Naive thymus-derived CD4-positive, alpha-beta T cell (primary cell): Measurements from ENCODE around the gene MGLL. TPM values are rescaled to one million over a fixed set of nuclear protein-coding genes. Genes with fewer than 3 reads are reported as not detected.
"Not testable (repeated sequence)": the region's sequence is repeated elsewhere in the genome, so short reads cannot be mapped to it uniquely, and the experiment has no call there.

ENCODE experiments used
- ATAC-seq: fragments of 150-1000 bp; cut with Tn5 transposase; 2 replicates; pipeline ENCODE4 v1.10.0; 2021; ENCODE audit warnings: mild to moderate bottlenecking, moderate library complexity
- CTCF ChIA-PET: fragments of 350-600 bp; sonication (Branson Sonifier 250); formaldehyde crosslinking; loops from one replicate; lab custom pipeline; 2021; ENCODE audit warnings: antibody characterized with exemption; lab: Charles Lee
- POLR2A ChIA-PET: fragments of 350-600 bp; sonication (Branson Sonifier 250); formaldehyde crosslinking; loops from one replicate; lab custom pipeline; 2021; ENCODE audit warnings: antibody characterized with exemption, inconsistent platforms; lab: Charles Lee
- DNase-seq, 9 donors: peaks; one replicate each; pipeline versions ENCODE4 v3.0.0 to v3.0.0-alpha.2; 2020 to 2022; ENCODE audit warnings: mixed read lengths in 1 of 9
- H3K27ac ChIP-seq: one replicate; pipeline ENCODE4 v1.7.0; 2013; ENCODE audit warnings: mild to moderate bottlenecking, low read depth, low read length, moderate library complexity
- H3K27me3 ChIP-seq, 2 donors: one replicate each; pipeline ENCODE4 v1.7.0; 2013; ENCODE audit warnings: low read length in 2 of 2, mild to moderate bottlenecking in 2 of 2, moderate library complexity in 2 of 2; ENCODE audit not compliant: control insufficient read depth in 2 of 2, insufficient read depth in 2 of 2
- H3K36me3 ChIP-seq, 3 experiments: 1 replicate in 2 of 3; 2 replicates in 1 of 3; pipeline ENCODE4 v1.7.0; 2013; ENCODE audit warnings: low read length in 3 of 3, mild to moderate bottlenecking in 3 of 3, moderate library complexity in 1 of 3; ENCODE audit not compliant: insufficient read depth in 3 of 3, control insufficient read depth in 2 of 3
- H3K4me1 ChIP-seq, 2 donors: one replicate each; pipeline ENCODE4 v1.7.0; 2013; ENCODE audit warnings: low read length in 2 of 2, mild to moderate bottlenecking in 2 of 2, moderate library complexity in 1 of 2; ENCODE audit not compliant: control insufficient read depth in 2 of 2, insufficient read depth in 2 of 2
- H3K4me3 ChIP-seq: 2 replicates; pipeline ENCODE4 v1.7.0; 2013; ENCODE audit warnings: mild to moderate bottlenecking, low read length
- H3K9me3 ChIP-seq, 3 experiments: 1 replicate in 2 of 3; 2 replicates in 1 of 3; pipeline ENCODE4 v1.7.0; 2013; ENCODE audit warnings: low read length in 3 of 3; ENCODE audit not compliant: control insufficient read depth in 2 of 3
- H3K27ac Mint-ChIP-seq, 9 donors: one replicate each; pipeline ENCODE4 v1.8.0; 2020 to 2022; ENCODE audit warnings: mixed read lengths in 9 of 9, mild to moderate bottlenecking in 8 of 9, moderate library complexity in 5 of 9, inconsistent platforms in 2 of 9
- H3K27me3 Mint-ChIP-seq, 5 donors: one replicate each; pipeline ENCODE4 v1.8.0; 2021 to 2022; ENCODE audit warnings: mixed read lengths in 5 of 5, mild to moderate bottlenecking in 1 of 5
- H3K36me3 Mint-ChIP-seq, 5 donors: one replicate each; pipeline ENCODE4 v1.8.0; 2020 to 2022; ENCODE audit warnings: mixed read lengths in 5 of 5, mild to moderate bottlenecking in 3 of 5, inconsistent platforms in 1 of 5
- H3K4me1 Mint-ChIP-seq, 7 donors: one replicate each; pipeline ENCODE4 v1.8.0; 2020 to 2022; ENCODE audit warnings: mixed read lengths in 7 of 7, mild to moderate bottlenecking in 3 of 7, inconsistent platforms in 1 of 7
- H3K4me3 Mint-ChIP-seq, 10 donors: one replicate each; pipeline ENCODE4 v1.8.0; 2020 to 2022; ENCODE audit warnings: mild to moderate bottlenecking in 10 of 10, mixed read lengths in 10 of 10, moderate library complexity in 6 of 10, inconsistent platforms in 2 of 10
- H3K9me3 Mint-ChIP-seq, 11 donors: one replicate each; pipeline ENCODE4 v1.8.0; 2020 to 2022; ENCODE audit warnings: mixed read lengths in 11 of 11, mild to moderate bottlenecking in 4 of 11, inconsistent platforms in 1 of 11, moderate library complexity in 1 of 11
- intact Hi-C, 2 donors: fragments of 100-400 bp; cut with micrococcal nuclease; formaldehyde crosslinking; loops; one replicate each; pipeline ENCODE4 v1.15.1; 2023
- polyA plus RNA-seq, 2 donors: library from polyadenylated mRNA; unstranded; fragments of 300-500 nt; fragmentation: Illumina TruSeq; gene quantifications; one replicate each; pipeline ENCODE4 v1.2.3, GENCODE V29; 2021
- total RNA-seq, 6 experiments: library from RNA in 5 of 6; stranded (reverse) in 5 of 6; gene quantifications; 1 replicate in 5 of 6; 2 replicates in 1 of 6; pipeline ENCODE4 v1.2.3 and lab custom pipeline; 2021 to 2026

MGLL gene
- total and polyA plus RNA-seq, 7 experiments from 2014 or later = 1.0 to 6.0 (median 2.1) TPM; not detected in 2

GRCh38 chr3:127658234-127658633 is 164.1 kb downstream of the MGLL start:
- H3K4me3 Mint-ChIP-seq = no peak overlapping the region
- no peak for DNase-seq
- ChIA-PET POLR2A (interaction anchor here (0.6 to 0.8 kb wide), 2 partner anchors 9 to 723 kb away, joined by 3 read pairs; no protein-coding TSS in a partner anchor), CTCF (no interaction called here)
- intact Hi-C loops = no loop called here
- peaks cover 0 to 18% (median 0%) of the 10 kb centered on the region in 5 donors for H3K27me3 Mint-ChIP-seq
- Histone ChIP-seq H3K4me3 (no peak overlapping the region), H3K27ac (no peak overlapping the region), H3K36me3 (no peaks in the 10 kb centered on the region), H3K9me3 (no peaks in the 10 kb centered on the region), H3K4me1 (no peaks in the 10 kb centered on the region), H3K27me3 (no peaks in the 10 kb centered on the region)
- H3K36me3 Mint-ChIP-seq = peaks cover 0 to 8% (median 0%) of the 10 kb centered on the region in 5 donors
- no peak overlapping the region for H3K27ac Mint-ChIP-seq
- no peaks in the 10 kb centered on the region for H3K4me1 Mint-ChIP-seq
- no peak for ATAC-seq
- no peaks in the 10 kb centered on the region for H3K9me3 Mint-ChIP-seq

DNA sequence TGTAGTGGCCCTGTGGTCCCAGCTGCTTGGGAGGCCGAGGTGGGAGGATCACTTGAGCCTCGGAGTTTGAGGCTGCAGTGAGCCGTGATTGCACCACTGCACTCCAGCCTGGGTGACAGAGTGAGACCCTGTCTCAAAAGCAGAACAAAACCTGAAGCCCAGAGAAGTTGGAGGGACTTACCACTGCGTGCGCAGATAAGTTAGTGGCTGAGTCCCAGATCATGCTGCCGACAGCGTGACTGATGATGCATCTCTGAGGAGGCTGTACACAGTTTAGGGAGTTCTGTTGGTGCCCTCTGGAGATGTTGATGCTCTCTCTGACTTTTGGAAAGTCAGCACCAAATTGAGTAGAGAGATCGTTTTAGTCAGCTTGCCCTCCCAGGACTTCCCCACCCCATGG is 165.4 kb downstream of the MGLL start:
- no peaks in the 10 kb centered on the region for H3K36me3 ChIP-seq
- Mint-ChIP-seq H3K27me3 (peaks cover 0 to 18% (median 0%) of the 10 kb centered on the region in 5 donors), H3K27ac (no peak overlapping the region), H3K4me3 (no peak overlapping the region), H3K36me3 (peaks cover 0 to 7% (median 0%) of the 10 kb centered on the region in 5 donors), H3K9me3 (no peaks in the 10 kb centered on the region), H3K4me1 (peaks cover 0 to 2% (median 0%) of the 10 kb centered on the region in 7 donors)
- intact Hi-C loops = no loop called here
- no peaks in the 10 kb centered on the region for H3K27me3 ChIP-seq
- DNase-seq (no peak), ATAC-seq (no peak)
- CTCF ChIA-PET = interaction anchor here (0.7 kb wide), 1 partner anchor 56 kb away, joined by 3 read pairs; no protein-coding TSS in a partner anchor
- H3K9me3 ChIP-seq = no peaks in the 10 kb centered on the region
- H3K4me1 ChIP-seq = no peaks in the 10 kb centered on the region
- no peak overlapping the region for H3K4me3 ChIP-seq
- POLR2A ChIA-PET = no interaction called here
- no peak overlapping the region for H3K27ac ChIP-seq

DNA sequence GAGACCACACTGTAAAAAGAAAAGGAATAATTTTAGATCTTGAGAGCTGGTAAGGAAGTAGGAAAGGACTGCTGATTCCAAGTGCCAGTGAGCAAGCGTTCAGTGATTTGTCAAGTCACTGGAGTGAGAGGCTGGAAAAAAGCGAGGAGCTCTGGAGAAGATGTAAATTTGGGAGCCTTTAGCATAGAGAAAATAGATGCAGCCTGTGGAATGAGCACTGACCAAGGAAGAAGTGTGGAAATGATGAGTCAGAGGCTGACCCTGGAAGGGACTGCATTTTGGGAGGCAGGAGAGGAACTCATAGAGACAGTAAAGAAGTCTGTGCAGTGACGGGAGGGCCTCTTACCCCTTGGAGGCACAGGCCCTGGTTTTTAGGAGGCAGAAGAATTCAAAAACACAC is 166.7 kb downstream of the MGLL start:
- ChIA-PET CTCF (interaction anchor here (1.3 kb wide), 1 partner anchor 39 kb away, joined by 4 read pairs; no protein-coding TSS in a partner anchor), POLR2A (no interaction called here)
- DNase-seq = no peak
- H3K4me3 ChIP-seq = no peak overlapping the region
- H3K4me1 Mint-ChIP-seq = peaks cover 0 to 2% (median 0%) of the 10 kb centered on the region in 7 donors
- no peaks in the 10 kb centered on the region for H3K9me3 Mint-ChIP-seq
- no peak for ATAC-seq
- intact Hi-C loops = no loop called here
- H3K36me3 Mint-ChIP-seq = peaks cover 0 to 4% (median 0%) of the 10 kb centered on the region in 5 donors
- H3K27me3 Mint-ChIP-seq = peaks cover 0 to 18% (median 0%) of the 10 kb centered on the region in 5 donors
- H3K9me3 ChIP-seq = no peaks in the 10 kb centered on the region
- H3K36me3 ChIP-seq = no peaks in the 10 kb centered on the region
- H3K27ac ChIP-seq = no peak overlapping the region
- H3K27me3 ChIP-seq = no peaks in the 10 kb centered on the region
- no peak overlapping the region for H3K27ac Mint-ChIP-seq
- no peak overlapping the region for H3K4me3 Mint-ChIP-seq
- no peaks in the 10 kb centered on the region for H3K4me1 ChIP-seq

DNA sequence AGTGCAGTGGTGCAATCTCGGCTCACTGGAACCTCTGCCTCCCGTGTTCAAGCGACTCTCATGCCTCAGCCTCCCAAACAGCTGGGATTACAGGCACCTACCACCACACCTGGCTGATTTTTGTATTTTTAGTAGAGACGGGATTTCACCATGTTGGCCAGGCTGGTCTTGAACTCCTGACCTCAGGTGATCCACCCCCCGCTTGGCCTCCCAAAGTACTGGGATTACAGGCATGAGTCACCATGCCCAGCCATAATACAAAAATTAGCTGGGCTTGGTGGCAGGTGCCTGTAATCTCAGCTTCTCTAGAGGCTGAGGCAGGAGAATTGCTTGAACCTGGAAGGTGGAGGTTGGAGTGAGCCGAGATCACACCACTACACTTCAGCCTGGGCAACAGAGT is 167.3 kb downstream of the MGLL start:
- H3K9me3 Mint-ChIP-seq, H3K4me1 ChIP-seq, H3K4me1 Mint-ChIP-seq, H3K9me3 ChIP-seq, H3K4me3 ChIP-seq, POLR2A ChIA-PET, H3K4me3 Mint-ChIP-seq, H3K27ac ChIP-seq, DNase-seq, H3K36me3 Mint-ChIP-seq, H3K36me3 ChIP-seq, H3K27ac Mint-ChIP-seq, ATAC-seq, H3K27me3 ChIP-seq: not testable (repeated sequence)
- H3K27me3 Mint-ChIP-seq = peaks cover 0 to 18% (median 0%) of the 10 kb centered on the region in 5 donors
- intact Hi-C loops = loop anchor here in 1 of 2 donors (5.0 kb wide), 1 partner anchor 177 kb away; no protein-coding TSS in a partner anchor
- CTCF ChIA-PET = interaction anchor here (1.3 kb wide), 1 partner anchor 39 kb away, joined by 4 read pairs; no protein-coding TSS in a partner anchor

- POLR2A ChIA-PET = no interaction called here
- no peaks in the 10 kb centered on the region for H3K9me3 Mint-ChIP-seq
- peaks cover 0 to 7% (median 0%) of the 10 kb centered on the region in 5 donors for H3K36me3 Mint-ChIP-seq
- H3K4me1 ChIP-seq = no peaks in the 10 kb centered on the region
- no peaks in the 10 kb centered on the region for H3K9me3 ChIP-seq
- H3K27ac ChIP-seq = no peak overlapping the region
- H3K27ac Mint-ChIP-seq = no peak overlapping the region
- no peak overlapping the region for H3K4me3 ChIP-seq
- ATAC-seq (no peak), DNase-seq (no peak)
- peaks cover 0 to 15% (median 0%) of the 10 kb centered on the region in 5 donors for H3K27me3 Mint-ChIP-seq
- CTCF ChIA-PET = no interaction called here
- peaks cover 0 to 2% (median 0%) of the 10 kb centered on the region in 7 donors for H3K4me1 Mint-ChIP-seq
- no peaks in the 10 kb centered on the region for H3K36me3 ChIP-seq
- H3K27me3 ChIP-seq = no peaks in the 10 kb centered on the region
- intact Hi-C loops = loop anchor here in 1 of 2 donors (5.0 kb wide), 1 partner anchor 178 kb away; no protein-coding TSS in a partner anchor
- no peak overlapping the region for H3K4me3 Mint-ChIP-seq
Observed at GRCh38 chr3:127654374-127654773, 167.9 kb downstream of the MGLL start.

DNA sequence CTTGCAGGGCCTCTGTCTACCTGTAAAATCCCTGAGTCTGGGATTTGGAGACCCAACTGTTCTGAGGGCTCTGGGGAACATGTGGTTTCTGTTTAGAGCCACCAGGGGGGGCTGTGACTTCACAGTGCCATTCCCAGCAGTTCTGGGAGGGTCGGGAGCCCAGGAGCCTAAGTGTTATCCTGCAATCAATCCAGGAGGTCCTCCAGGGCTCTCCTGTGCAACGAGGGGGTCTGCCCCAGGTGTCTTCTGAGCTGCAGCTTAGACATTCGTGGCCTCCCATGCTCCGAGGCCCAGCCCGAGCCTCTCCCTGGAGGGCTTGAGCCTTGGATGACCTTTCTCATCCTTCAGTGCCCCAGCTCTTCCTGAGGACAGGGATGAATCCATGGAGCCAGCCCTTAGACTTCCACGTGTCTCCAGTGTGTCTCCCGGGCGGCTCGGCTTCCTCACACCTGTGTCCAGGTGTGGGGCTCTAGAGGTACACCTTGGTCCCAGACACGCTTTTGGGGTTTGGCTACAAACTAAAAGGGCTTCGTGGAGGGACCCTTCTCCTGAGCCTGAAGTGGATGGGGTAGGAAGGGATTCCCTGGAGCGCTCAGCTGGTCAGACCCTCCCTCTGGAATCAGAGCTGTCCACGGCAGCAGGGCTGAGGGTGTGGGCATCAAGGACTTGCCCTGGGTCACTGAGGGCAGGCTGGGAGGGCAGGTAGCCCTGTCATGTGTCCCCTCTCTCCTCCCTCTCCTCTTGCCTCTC is 169.9 kb downstream of the MGLL start:
- Histone ChIP-seq H3K9me3 (no peaks in the 10 kb centered on the region), H3K27me3 (no peaks in the 10 kb centered on the region), H3K27ac (no peak overlapping the region), H3K4me1 (no peaks in the 10 kb centered on the region), H3K4me3 (no peak overlapping the region), H3K36me3 (no peaks in the 10 kb centered on the region)
- ChIA-PET CTCF (interaction anchor here (0.6 to 3.1 kb wide), 2 partner anchors 27 to 43 kb away, joined by 3 to 21 read pairs; no protein-coding TSS in a partner anchor), POLR2A (no interaction called here)
- no peak overlapping the region for H3K4me3 Mint-ChIP-seq
- H3K27me3 Mint-ChIP-seq = peaks cover 0 to 4% (median 0%) of the 10 kb centered on the region in 5 donors
- peaks cover 0 to 7% (median 0%) of the 10 kb centered on the region in 5 donors for H3K36me3 Mint-ChIP-seq
- intact Hi-C loops = loop anchor here (1.0 to 5.0 kb wide), 4 partner anchors 42 to 319 kb away; no protein-coding TSS in a partner anchor
- no peaks in the 10 kb centered on the region for H3K9me3 Mint-ChIP-seq
- peaks cover 0 to 2% (median 0%) of the 10 kb centered on the region in 7 donors for H3K4me1 Mint-ChIP-seq
- peak overlapping the region in 1 of 9 donors; percentile 3 for H3K27ac Mint-ChIP-seq
- ATAC-seq (peak; percentile 83), DNase-seq (peak in 3 of 9 donors; percentile 16 to 44 (median 35))
